Activated naive CD8-positive, alpha-beta T cell (primary cell): ENCODE measurements around the gene ZSWIM6.

Experiments used
- H3K27ac Mint-ChIP-seq: one replicate; pipeline ENCODE4 v1.8.0; 2021; ENCODE audit warnings: mixed read lengths
- H3K27me3 Mint-ChIP-seq: one replicate; pipeline ENCODE4 v1.8.0; 2021; ENCODE audit warnings: mixed read lengths
- H3K36me3 Mint-ChIP-seq: one replicate; pipeline ENCODE4 v1.8.0; 2021; ENCODE audit warnings: mixed read lengths
- H3K4me1 Mint-ChIP-seq: one replicate; pipeline ENCODE4 v1.8.0; 2021; ENCODE audit warnings: low read depth, mixed read lengths
- H3K4me3 Mint-ChIP-seq: one replicate; pipeline ENCODE4 v1.8.0; 2021; ENCODE audit warnings: mild to moderate bottlenecking, mixed read lengths
- H3K9me3 Mint-ChIP-seq: one replicate; pipeline ENCODE4 v1.8.0; 2021; ENCODE audit warnings: low read depth, mixed read lengths

Gene ZSWIM6

GRCh38 chr5:61301341-61302199, 30.5 kb upstream of the ZSWIM6 start:
- Mint-ChIP-seq H3K27me3 (peaks cover 3% of the 10 kb centered on the region), H3K36me3 (no peaks in the 10 kb centered on the region), H3K27ac (no peak overlapping the region), H3K4me3 (no peak overlapping the region), H3K9me3 (no peaks in the 10 kb centered on the region), H3K4me1 (peaks cover 5% of the 10 kb centered on the region)

GRCh38 chr5:61302200-61302563, 29.9 kb upstream of the ZSWIM6 start:
- Mint-ChIP-seq H3K4me1 (peaks cover 10% of the 10 kb centered on the region), H3K27ac (no peak overlapping the region), H3K9me3 (no peaks in the 10 kb centered on the region), H3K36me3 (no peaks in the 10 kb centered on the region), H3K27me3 (peaks cover 3% of the 10 kb centered on the region), H3K4me3 (no peak overlapping the region)

DNA sequence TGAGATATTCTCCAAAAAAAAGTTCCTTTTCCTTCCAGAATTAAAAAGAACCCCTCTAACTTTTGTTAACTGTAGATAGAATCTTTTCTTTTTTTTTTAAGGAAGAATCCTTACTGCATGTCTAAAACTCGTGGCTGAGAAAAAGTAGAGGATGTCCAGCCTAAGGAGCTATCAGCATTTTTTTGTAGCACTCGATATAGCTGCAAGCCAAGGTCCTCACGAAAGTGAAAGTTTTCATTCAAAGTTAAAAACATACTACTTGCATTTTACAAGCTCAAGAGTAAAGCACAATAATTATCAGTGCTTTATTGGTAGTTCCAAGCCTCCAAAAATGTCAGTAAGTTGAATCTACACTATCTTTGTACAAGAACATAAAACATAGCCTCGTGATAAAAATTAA, 28.7 kb upstream of the ZSWIM6 start:
- Mint-ChIP-seq H3K27ac (no peak overlapping the region), H3K9me3 (no peaks in the 10 kb centered on the region), H3K36me3 (no peaks in the 10 kb centered on the region), H3K4me1 (peaks cover 10% of the 10 kb centered on the region), H3K27me3 (peaks cover 4% of the 10 kb centered on the region), H3K4me3 (no peak overlapping the region)

DNA sequence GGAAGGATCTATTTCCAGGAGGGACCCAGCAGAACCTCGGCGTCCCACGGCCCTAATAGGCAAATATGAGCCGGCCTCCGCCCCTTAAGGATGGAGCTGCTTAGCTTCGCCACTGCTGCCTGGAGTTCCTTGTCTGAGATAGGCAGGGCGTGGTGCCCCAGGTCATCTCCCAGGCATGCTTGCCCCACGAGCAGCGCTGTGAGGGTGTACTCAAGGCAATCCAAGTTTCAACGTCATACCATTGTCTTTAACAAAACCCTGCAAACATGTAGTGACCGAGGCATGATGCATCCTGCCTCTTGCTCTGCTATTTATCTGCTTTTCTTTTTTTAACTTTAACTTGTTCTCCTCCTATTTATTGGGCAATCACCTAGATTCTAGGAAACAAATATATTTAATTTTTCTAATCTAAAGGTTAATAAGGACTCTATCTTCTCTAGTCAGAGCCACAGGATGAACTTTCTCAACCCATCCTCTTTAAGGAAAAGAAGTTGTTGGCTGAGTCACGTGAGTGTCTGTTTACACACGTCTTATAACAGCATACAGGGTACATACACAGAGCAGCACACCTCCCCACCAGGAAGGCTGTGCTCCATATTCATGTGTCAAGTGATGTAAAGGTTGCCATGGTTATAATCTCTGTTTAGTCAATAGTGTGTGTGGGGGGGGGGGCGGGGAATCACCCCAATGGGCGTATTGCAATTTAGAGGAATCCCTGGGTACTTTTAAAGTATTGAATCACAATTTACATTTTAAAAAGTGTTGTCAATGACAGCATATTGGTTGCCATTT, 27.3 kb upstream of the ZSWIM6 start:
- Mint-ChIP-seq H3K27ac (no peak overlapping the region), H3K27me3 (peaks cover 9% of the 10 kb centered on the region), H3K4me3 (no peak overlapping the region), H3K36me3 (no peaks in the 10 kb centered on the region), H3K4me1 (peaks cover 10% of the 10 kb centered on the region), H3K9me3 (no peaks in the 10 kb centered on the region)

- H3K4me3 Mint-ChIP-seq, result no peak overlapping the region
Observed at GRCh38 chr5:61306531-61307131, 25.4 kb upstream of the ZSWIM6 start.

DNA sequence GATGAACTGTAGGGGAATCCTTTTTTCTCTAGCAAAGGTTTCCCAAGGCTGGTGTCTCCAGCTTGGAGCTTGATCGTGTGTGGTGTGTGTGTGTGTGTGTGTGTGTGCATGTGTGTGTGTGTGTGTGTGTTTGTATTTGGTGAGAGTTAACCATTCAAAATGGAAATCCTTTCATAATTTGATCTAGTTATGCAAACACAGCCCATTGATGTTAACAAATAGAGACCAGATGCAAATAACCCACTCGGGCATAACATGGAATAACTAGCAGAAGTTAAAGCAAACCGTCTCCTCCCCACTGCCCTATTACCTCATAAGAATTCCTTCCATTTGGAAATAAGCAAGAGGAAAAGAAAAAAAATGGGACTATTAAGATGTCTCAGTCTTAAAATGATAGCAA, 24.9 kb upstream of the ZSWIM6 start:
- Mint-ChIP-seq H3K4me3 (no peak overlapping the region), H3K4me1 (peaks cover 10% of the 10 kb centered on the region), H3K9me3 (no peaks in the 10 kb centered on the region), H3K27me3 (peaks cover 9% of the 10 kb centered on the region), H3K36me3 (no peaks in the 10 kb centered on the region), H3K27ac (no peak overlapping the region)

More at GRCh38 chr5:61306531-61307131, 25.4 kb upstream of the ZSWIM6 start:
- Mint-ChIP-seq H3K27ac (peak overlapping the region; percentile 78), H3K9me3 (no peaks in the 10 kb centered on the region), H3K27me3 (peaks cover 9% of the 10 kb centered on the region), H3K4me1 (peaks cover 10% of the 10 kb centered on the region), H3K36me3 (no peaks in the 10 kb centered on the region)

GRCh38 chr5:61307611-61308010, 24.4 kb upstream of the ZSWIM6 start:
- H3K27ac Mint-ChIP-seq, result no peak overlapping the region
- H3K9me3 Mint-ChIP-seq, result no peaks in the 10 kb centered on the region
- H3K4me1 Mint-ChIP-seq, result peaks cover 10% of the 10 kb centered on the region
- H3K36me3 Mint-ChIP-seq, result no peaks in the 10 kb centered on the region
- peaks cover 9% of the 10 kb centered on the region for H3K27me3 Mint-ChIP-seq
- H3K4me3 Mint-ChIP-seq, result no peak overlapping the region

DNA sequence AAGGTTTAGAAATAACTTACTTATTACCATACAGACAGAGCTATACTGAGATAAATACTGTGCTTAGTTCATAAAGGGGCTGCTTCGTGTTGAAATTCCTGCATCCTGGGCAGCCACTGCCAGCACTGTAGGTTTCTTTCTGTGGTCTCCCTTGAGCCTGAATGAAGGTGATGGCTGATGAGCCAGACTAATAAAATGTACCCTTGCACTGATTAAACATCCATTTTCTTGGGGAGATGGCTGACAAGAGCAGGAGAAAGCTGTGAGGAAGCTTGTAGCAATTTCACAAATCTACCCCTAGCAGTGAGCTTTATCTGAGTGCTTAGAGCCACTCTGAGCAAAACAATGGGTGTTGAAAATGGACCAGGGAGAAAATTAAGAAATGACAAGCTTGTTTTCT, 23.3 kb upstream of the ZSWIM6 start:
- Mint-ChIP-seq H3K36me3 (no peaks in the 10 kb centered on the region), H3K27ac (no peak overlapping the region), H3K27me3 (peaks cover 9% of the 10 kb centered on the region), H3K9me3 (no peaks in the 10 kb centered on the region), H3K4me3 (no peak overlapping the region), H3K4me1 (peaks cover 7% of the 10 kb centered on the region)

DNA sequence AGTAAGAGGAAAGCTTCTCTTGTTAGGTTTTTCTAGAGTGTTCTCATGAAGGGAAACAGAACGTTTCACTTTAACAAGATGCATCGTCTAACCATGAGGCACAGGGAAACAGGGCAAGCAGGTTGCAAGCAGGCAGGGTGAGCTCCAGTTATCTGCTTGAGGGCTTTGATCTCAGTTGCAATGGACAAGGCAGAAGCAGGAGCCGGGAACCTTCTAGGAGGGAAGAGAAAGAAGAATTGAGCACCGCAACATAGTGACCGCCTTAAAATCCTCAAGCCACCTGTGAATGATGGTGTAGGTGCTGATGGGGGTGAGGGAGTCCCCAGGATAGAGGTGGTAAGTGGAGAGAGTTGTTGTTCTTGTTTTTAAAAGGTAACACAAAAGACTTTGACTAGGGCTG, 22.9 kb upstream of the ZSWIM6 start:
- Mint-ChIP-seq H3K4me1 (peaks cover 7% of the 10 kb centered on the region), H3K27ac (no peak overlapping the region), H3K4me3 (no peak overlapping the region), H3K27me3 (peaks cover 9% of the 10 kb centered on the region), H3K36me3 (no peaks in the 10 kb centered on the region), H3K9me3 (no peaks in the 10 kb centered on the region)

DNA sequence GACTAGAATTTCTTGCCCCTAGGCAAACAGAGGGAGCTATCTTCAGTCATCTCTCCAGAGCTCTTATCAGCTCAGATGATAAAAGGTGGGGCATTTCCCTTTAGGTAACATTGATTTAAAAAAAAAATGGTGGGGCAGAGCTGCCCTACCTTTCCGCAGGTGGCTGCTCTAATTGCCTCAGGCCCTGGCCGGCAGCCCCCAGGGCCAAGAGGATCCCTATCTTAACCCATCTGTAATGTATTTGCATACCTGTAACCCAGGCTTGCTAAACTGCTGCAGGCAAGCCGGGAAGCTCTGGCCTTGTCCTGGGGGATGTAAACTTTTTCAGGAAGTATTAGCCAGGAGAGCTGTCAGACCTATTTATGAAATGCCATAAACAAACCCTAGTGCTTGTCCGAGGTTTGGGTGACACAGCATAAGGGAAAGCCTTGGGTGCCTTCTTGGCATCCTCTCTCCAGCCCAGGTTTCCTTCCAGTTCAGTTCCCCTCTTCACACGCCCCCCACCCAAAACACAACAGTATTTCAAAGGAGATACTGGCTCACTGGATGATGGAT, 20.9 kb upstream of the ZSWIM6 start:
- H3K27me3 Mint-ChIP-seq, result peaks cover 8% of the 10 kb centered on the region
- H3K9me3 Mint-ChIP-seq, result no peaks in the 10 kb centered on the region
- H3K4me3 Mint-ChIP-seq, result no peak overlapping the region
- H3K27ac Mint-ChIP-seq, result no peak overlapping the region
- peaks cover 7% of the 10 kb centered on the region for H3K4me1 Mint-ChIP-seq
- no peaks in the 10 kb centered on the region for H3K36me3 Mint-ChIP-seq

GRCh38 chr5:61311836-61312808, 19.9 kb upstream of the ZSWIM6 start:
- Mint-ChIP-seq H3K27ac (no peak overlapping the region), H3K27me3 (peaks cover 8% of the 10 kb centered on the region), H3K4me3 (no peak overlapping the region), H3K4me1 (no peaks in the 10 kb centered on the region), H3K36me3 (no peaks in the 10 kb centered on the region), H3K9me3 (no peaks in the 10 kb centered on the region)

- H3K27ac Mint-ChIP-seq, result no peak overlapping the region
- H3K4me1 Mint-ChIP-seq, result peaks cover 3% of the 10 kb centered on the region
- H3K4me3 Mint-ChIP-seq, result no peak overlapping the region
- H3K9me3 Mint-ChIP-seq, result no peaks in the 10 kb centered on the region
- H3K27me3 Mint-ChIP-seq, result peaks cover 4% of the 10 kb centered on the region
- no peaks in the 10 kb centered on the region for H3K36me3 Mint-ChIP-seq
Observed at GRCh38 chr5:61313960-61314681, 17.9 kb upstream of the ZSWIM6 start.

DNA sequence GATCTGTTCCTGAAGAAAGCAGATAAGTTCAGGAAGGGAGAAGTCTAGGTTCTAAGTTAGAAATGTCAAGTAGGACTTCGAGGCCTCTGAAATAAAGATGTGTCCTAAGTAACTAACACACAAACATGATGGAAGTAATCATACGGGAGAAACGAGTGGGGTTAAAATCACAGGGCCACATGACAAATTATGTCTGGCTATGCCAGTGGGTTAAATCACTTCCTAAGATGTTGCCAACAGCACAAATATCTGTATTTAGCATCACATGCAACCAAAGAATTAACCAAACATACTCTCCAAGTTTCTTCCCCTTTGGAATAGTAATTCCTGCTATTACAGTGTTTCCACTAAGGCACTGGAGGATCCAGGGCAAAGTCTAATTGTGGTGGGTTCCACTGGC, 13.7 kb upstream of the ZSWIM6 start:
- no peak overlapping the region for H3K27ac Mint-ChIP-seq
- peaks cover 8% of the 10 kb centered on the region for H3K27me3 Mint-ChIP-seq
- H3K4me1 Mint-ChIP-seq, result peaks cover 9% of the 10 kb centered on the region
- H3K36me3 Mint-ChIP-seq, result peaks cover 2% of the 10 kb centered on the region
- H3K4me3 Mint-ChIP-seq, result no peak overlapping the region
- H3K9me3 Mint-ChIP-seq, result no peaks in the 10 kb centered on the region
